Stimulated activated CD8-positive, alpha-beta memory T cell treated with anti-CD3 and anti-CD28 coated beads, Interleukin-15, amount 100 ng/mL, for 48 hours (primary cell): ENCODE measurements around the gene ATP8B3.

Experiments
- DNase-seq, 2 donors: peaks; one replicate each; pipeline ENCODE4 v3.0.0-alpha.2; 2020; ENCODE audit warnings: low read depth in 2 of 2

Gene ATP8B3

GRCh38 chr19:1811942-1812425, at the start of gene ATP8B3:
ATP8B3 (minus strand) TSS chr19:1812276; CDS start chr19:1811736, 540 bp downstream.
- peak; percentile 38 to 68 for DNase-seq

GRCh38 chr19:1861599-1862031, 49.5 kb upstream of the ATP8B3 start:
- no peak for DNase-seq

- DNase-seq: no peak
Observed at GRCh38 chr19:1860821-1861598, 48.9 kb upstream of the ATP8B3 start.

GRCh38 chr19:1860042-1860775, 48.1 kb upstream of the ATP8B3 start:
- no peak for DNase-seq

GRCh38 chr19:1859331-1859781, 47.3 kb upstream of the ATP8B3 start:
- DNase-seq: no peak

- no peak for DNase-seq
Observed at GRCh38 chr19:1858412-1859081, 46.5 kb upstream of the ATP8B3 start.

- no peak for DNase-seq
Observed at GRCh38 chr19:1857648-1858326, 45.7 kb upstream of the ATP8B3 start.

- no peak for DNase-seq
Observed at GRCh38 chr19:1856698-1857603, 44.9 kb upstream of the ATP8B3 start.

GRCh38 chr19:1856345-1856697, 44.2 kb upstream of the ATP8B3 start:
- DNase-seq: no peak

- no peak for DNase-seq
Observed at GRCh38 chr19:1855828-1856255, 43.8 kb upstream of the ATP8B3 start.

GRCh38 chr19:1855040-1855827, 43.2 kb upstream of the ATP8B3 start:
- DNase-seq: peak; percentile 84 to 86

GRCh38 chr19:1854542-1855039, 42.5 kb upstream of the ATP8B3 start:
- DNase-seq: no peak

GRCh38 chr19:1854039-1854541, 42.0 kb upstream of the ATP8B3 start:
- DNase-seq: no peak

GRCh38 chr19:1853295-1854038, 41.4 kb upstream of the ATP8B3 start:
- DNase-seq: peak; percentile 75 to 76

- no peak for DNase-seq
Observed at GRCh38 chr19:1852581-1853128, 40.6 kb upstream of the ATP8B3 start.

- peak in 1 of 2 donors; percentile 54 for DNase-seq
Observed at GRCh38 chr19:1851654-1852580, 39.8 kb upstream of the ATP8B3 start.
